SK-N-SH treated with all-trans-retinoic acid at 6 μM for 48 hours (cell line): ENCODE results near the gene SDR39U1.

Source experiments
- ATAC-seq: fragments of 200-7000 bp; cut with Tn5 transposase; 3 replicates; pipeline ENCODE4 v1.9.1; 2020; ENCODE audit warnings: mild to moderate bottlenecking, moderate library complexity
- BACH2 ChIP-seq: fragments of 250-450 bp; sonication (Bioruptor Pico); IDR thresholded peaks from 2 replicates; pipeline ENCODE4 v1.9.0; 2021; ENCODE audit warnings: mild to moderate bottlenecking, borderline replicate concordance
- CSDC2 ChIP-seq: fragments of 250-450 bp; sonication (Bioruptor Pico); IDR thresholded peaks from 2 replicates; pipeline ENCODE4 v1.5.0; 2020; ENCODE audit warnings: mild to moderate bottlenecking, moderate library complexity
- ESRRG ChIP-seq: fragments of 250-450 bp; sonication (Bioruptor Pico); IDR thresholded peaks from 2 replicates; pipeline ENCODE4 v1.6.1; 2021; ENCODE audit warnings: mild to moderate bottlenecking
- GLIS3 ChIP-seq: fragments of 250-450 bp; sonication (Bioruptor Pico); IDR thresholded peaks from 2 replicates; pipeline ENCODE4 v1.5.0; 2020; ENCODE audit warnings: mild to moderate bottlenecking, moderate library complexity
- ISL1 ChIP-seq: fragments of 250-450 bp; sonication (Bioruptor Pico); IDR thresholded peaks from 2 replicates; pipeline ENCODE4 v2.1.2; 2022; ENCODE audit warnings: mild to moderate bottlenecking, moderate library complexity
- OSR1 ChIP-seq: fragments of 250-450 bp; sonication (Bioruptor Pico); IDR thresholded peaks from 2 replicates; pipeline ENCODE4 v1.8.0; 2022; ENCODE audit warnings: moderate library complexity, mild to moderate bottlenecking, inconsistent platforms
- PPARA ChIP-seq: fragments of 250-450 bp; sonication (Bioruptor Pico); IDR thresholded peaks from 2 replicates; pipeline ENCODE4 v1.5.0; 2020; ENCODE audit warnings: mild to moderate bottlenecking, borderline replicate concordance
- RARB ChIP-seq: fragments of 250-450 bp; sonication (Bioruptor Pico); IDR thresholded peaks from 2 replicates; pipeline ENCODE4 v1.8.0; 2021; ENCODE audit warnings: mild to moderate bottlenecking, moderate library complexity
- SNAI2 ChIP-seq: fragments of 250-450 bp; sonication (Bioruptor Pico); IDR thresholded peaks from 2 replicates; pipeline ENCODE4 v1.5.0; 2020; ENCODE audit warnings: mild to moderate bottlenecking, moderate library complexity
- TCF4 ChIP-seq: fragments of 250-450 bp; sonication (Bioruptor Pico); IDR thresholded peaks from 2 replicates; pipeline ENCODE4 v1.8.0; 2021; ENCODE audit warnings: mild to moderate bottlenecking, moderate library complexity, borderline replicate concordance
- TOX ChIP-seq: fragments of 250-450 bp; sonication (Bioruptor Pico); IDR thresholded peaks from 2 replicates; pipeline ENCODE4 v1.8.0; 2021; ENCODE audit warnings: mild to moderate bottlenecking, moderate library complexity, borderline replicate concordance
- ZC3H10 ChIP-seq: fragments of 250-450 bp; sonication (Bioruptor Pico); IDR thresholded peaks from 2 replicates; pipeline ENCODE4 v1.5.1; 2021; ENCODE audit warnings: mild to moderate bottlenecking, moderate library complexity
- ZFP3 ChIP-seq: fragments of 250-450 bp; sonication (Bioruptor Pico); IDR thresholded peaks from 2 replicates; pipeline ENCODE4 v1.5.0; 2020; ENCODE audit warnings: mild to moderate bottlenecking, moderate library complexity
- ZFP30 ChIP-seq: fragments of 450-650 bp; formaldehyde crosslinking; IDR thresholded peaks from 2 replicates; pipeline ENCODE4 v1.5.0; 2022; ENCODE audit warnings: mild to moderate bottlenecking, moderate library complexity
- ZNF565 ChIP-seq: fragments of 450-650 bp; formaldehyde crosslinking; conservative IDR thresholded peaks from 2 replicates; pipeline ENCODE4 v1.5.0; 2020; ENCODE audit warnings: low read depth, mild to moderate bottlenecking, moderate library complexity
- ZNF70 ChIP-seq: fragments of 450-650 bp; formaldehyde crosslinking; IDR thresholded peaks from 2 replicates; pipeline ENCODE4 v1.5.0; 2020; ENCODE audit warnings: mild to moderate bottlenecking, moderate library complexity
- TF ChIP-seq, protein P1 (sequence below): fragments of 250-450 bp; sonication (Bioruptor Pico); IDR thresholded peaks from 2 replicates; pipeline ENCODE4 v1.5.1; 2021; ENCODE audit warnings: mild to moderate bottlenecking, moderate library complexity
- TF ChIP-seq, protein P2 (sequence below): fragments of 250-450 bp; sonication (Bioruptor Pico); IDR thresholded peaks from 2 replicates; pipeline ENCODE4 v1.5.1; 2020; ENCODE audit warnings: low read depth, mild to moderate bottlenecking, moderate library complexity
- TF ChIP-seq, protein P3 (sequence below): fragments of 250-450 bp; sonication (Bioruptor Pico); IDR thresholded peaks from 2 replicates; pipeline ENCODE4 v1.5.0; 2020; ENCODE audit warnings: mild to moderate bottlenecking, moderate library complexity
- TF ChIP-seq, protein P4 (sequence below): fragments of 250-450 bp; sonication (Bioruptor Pico); IDR thresholded peaks from 2 replicates; pipeline ENCODE4 v1.8.0; 2020; ENCODE audit warnings: mild to moderate bottlenecking, moderate library complexity, borderline replicate concordance
- TF ChIP-seq, protein P5 (sequence below): fragments of 250-450 bp; sonication (Bioruptor Pico); IDR thresholded peaks from 2 replicates; pipeline ENCODE4 v1.8.0; 2021; ENCODE audit warnings: low read depth, mild to moderate bottlenecking, moderate library complexity, borderline replicate concordance

SDR39U1 gene

DNA sequence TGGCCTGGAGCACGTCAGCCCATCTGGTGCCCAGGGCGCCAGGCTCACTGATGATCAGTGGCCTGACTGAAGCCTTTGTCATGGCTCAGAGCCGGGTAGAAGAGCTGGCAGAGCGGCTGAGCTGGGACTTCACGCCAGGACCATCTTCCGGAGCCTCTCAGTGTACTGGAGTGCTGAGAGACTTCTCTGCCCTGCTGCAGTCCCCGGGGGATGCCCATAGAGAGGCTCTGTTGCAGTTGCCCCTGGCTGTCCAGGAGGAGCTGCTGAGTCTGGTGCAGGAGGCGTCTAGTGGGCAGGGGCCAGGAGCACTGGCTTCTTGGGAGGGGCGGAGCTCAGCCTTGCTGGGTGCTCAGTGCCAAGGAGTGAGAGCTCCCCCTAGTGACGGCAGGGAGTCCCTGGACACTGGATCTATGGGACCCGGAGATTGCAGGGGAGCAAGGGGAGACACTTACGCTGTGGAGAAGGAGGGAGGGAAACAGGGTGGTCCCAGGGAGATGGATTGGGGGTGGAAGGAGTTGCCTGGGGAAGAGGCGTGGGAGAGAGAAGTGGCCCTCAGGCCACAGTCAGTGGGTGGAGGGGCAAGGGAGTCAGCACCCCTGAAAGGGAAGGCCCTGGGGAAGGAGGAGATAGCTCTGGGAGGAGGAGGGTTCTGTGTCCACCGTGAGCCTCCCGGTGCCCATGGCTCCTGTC, 10.9 kb downstream of the SDR39U1 start:
- peak; percentile 76 for ATAC-seq
- TF ChIP-seq, protein P1, sequence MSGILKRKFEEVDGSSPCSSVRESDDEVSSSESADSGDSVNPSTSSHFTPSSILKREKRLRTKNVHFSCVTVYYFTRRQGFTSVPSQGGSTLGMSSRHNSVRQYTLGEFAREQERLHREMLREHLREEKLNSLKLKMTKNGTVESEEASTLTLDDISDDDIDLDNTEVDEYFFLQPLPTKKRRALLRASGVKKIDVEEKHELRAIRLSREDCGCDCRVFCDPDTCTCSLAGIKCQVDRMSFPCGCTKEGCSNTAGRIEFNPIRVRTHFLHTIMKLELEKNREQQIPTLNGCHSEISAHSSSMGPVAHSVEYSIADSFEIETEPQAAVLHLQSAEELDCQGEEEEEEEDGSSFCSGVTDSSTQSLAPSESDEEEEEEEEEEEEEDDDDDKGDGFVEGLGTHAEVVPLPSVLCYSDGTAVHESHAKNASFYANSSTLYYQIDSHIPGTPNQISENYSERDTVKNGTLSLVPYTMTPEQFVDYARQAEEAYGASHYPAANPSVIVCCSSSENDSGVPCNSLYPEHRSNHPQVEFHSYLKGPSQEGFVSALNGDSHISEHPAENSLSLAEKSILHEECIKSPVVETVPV (CRISPR knock-in tag), result no peak
- TF ChIP-seq ZFP30 (CRISPR knock-in tag), result no peak
- no peak for TF ChIP-seq ZNF565
- TF ChIP-seq ZFP3 (CRISPR knock-in tag), result no peak
- no peak for TF ChIP-seq OSR1
- no peak for TF ChIP-seq ESRRG (CRISPR knock-in tag)
- TF ChIP-seq, protein P2, sequence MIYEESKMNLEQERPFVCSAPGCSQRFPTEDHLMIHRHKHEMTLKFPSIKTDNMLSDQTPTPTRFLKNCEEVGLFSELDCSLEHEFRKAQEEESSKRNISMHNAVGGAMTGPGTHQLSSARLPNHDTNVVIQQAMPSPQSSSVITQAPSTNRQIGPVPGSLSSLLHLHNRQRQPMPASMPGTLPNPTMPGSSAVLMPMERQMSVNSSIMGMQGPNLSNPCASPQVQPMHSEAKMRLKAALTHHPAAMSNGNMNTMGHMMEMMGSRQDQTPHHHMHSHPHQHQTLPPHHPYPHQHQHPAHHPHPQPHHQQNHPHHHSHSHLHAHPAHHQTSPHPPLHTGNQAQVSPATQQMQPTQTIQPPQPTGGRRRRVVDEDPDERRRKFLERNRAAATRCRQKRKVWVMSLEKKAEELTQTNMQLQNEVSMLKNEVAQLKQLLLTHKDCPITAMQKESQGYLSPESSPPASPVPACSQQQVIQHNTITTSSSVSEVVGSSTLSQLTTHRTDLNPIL (CRISPR knock-in tag), result no peak
- TF ChIP-seq, protein P3, sequence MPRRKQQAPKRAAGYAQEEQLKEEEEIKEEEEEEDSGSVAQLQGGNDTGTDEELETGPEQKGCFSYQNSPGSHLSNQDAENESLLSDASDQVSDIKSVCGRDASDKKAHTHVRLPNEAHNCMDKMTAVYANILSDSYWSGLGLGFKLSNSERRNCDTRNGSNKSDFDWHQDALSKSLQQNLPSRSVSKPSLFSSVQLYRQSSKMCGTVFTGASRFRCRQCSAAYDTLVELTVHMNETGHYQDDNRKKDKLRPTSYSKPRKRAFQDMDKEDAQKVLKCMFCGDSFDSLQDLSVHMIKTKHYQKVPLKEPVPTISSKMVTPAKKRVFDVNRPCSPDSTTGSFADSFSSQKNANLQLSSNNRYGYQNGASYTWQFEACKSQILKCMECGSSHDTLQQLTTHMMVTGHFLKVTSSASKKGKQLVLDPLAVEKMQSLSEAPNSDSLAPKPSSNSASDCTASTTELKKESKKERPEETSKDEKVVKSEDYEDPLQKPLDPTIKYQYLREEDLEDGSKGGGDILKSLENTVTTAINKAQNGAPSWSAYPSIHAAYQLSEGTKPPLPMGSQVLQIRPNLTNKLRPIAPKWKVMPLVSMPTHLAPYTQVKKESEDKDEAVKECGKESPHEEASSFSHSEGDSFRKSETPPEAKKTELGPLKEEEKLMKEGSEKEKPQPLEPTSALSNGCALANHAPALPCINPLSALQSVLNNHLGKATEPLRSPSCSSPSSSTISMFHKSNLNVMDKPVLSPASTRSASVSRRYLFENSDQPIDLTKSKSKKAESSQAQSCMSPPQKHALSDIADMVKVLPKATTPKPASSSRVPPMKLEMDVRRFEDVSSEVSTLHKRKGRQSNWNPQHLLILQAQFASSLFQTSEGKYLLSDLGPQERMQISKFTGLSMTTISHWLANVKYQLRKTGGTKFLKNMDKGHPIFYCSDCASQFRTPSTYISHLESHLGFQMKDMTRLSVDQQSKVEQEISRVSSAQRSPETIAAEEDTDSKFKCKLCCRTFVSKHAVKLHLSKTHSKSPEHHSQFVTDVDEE, result no peak
- no peak for TF ChIP-seq TOX (CRISPR knock-in tag)
- TF ChIP-seq ZNF70 (CRISPR knock-in tag), result no peak
- TF ChIP-seq RARB (CRISPR knock-in tag), result no peak
- no peak for TF ChIP-seq ISL1 (CRISPR knock-in tag)
- TF ChIP-seq, protein P4, sequence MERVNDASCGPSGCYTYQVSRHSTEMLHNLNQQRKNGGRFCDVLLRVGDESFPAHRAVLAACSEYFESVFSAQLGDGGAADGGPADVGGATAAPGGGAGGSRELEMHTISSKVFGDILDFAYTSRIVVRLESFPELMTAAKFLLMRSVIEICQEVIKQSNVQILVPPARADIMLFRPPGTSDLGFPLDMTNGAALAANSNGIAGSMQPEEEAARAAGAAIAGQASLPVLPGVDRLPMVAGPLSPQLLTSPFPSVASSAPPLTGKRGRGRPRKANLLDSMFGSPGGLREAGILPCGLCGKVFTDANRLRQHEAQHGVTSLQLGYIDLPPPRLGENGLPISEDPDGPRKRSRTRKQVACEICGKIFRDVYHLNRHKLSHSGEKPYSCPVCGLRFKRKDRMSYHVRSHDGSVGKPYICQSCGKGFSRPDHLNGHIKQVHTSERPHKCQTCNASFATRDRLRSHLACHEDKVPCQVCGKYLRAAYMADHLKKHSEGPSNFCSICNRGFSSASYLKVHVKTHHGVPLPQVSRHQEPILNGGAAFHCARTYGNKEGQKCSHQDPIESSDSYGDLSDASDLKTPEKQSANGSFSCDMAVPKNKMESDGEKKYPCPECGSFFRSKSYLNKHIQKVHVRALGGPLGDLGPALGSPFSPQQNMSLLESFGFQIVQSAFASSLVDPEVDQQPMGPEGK, result no peak
- TF ChIP-seq SNAI2 (CRISPR knock-in tag), result no peak
- no peak for TF ChIP-seq CSDC2 (CRISPR knock-in tag)
- TF ChIP-seq, protein P5, sequence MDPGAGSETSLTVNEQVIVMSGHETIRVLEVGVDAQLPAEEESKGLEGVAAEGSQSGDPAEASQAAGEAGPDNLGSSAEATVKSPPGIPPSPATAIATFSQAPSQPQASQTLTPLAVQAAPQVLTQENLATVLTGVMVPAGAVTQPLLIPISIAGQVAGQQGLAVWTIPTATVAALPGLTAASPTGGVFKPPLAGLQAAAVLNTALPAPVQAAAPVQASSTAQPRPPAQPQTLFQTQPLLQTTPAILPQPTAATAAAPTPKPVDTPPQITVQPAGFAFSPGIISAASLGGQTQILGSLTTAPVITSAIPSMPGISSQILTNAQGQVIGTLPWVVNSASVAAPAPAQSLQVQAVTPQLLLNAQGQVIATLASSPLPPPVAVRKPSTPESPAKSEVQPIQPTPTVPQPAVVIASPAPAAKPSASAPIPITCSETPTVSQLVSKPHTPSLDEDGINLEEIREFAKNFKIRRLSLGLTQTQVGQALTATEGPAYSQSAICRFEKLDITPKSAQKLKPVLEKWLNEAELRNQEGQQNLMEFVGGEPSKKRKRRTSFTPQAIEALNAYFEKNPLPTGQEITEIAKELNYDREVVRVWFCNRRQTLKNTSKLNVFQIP (CRISPR knock-in tag), result no peak
- no peak for TF ChIP-seq GLIS3
- no peak for TF ChIP-seq BACH2
- TF ChIP-seq TCF4 (CRISPR knock-in tag), result no peak
- TF ChIP-seq PPARA, result no peak

DNA sequence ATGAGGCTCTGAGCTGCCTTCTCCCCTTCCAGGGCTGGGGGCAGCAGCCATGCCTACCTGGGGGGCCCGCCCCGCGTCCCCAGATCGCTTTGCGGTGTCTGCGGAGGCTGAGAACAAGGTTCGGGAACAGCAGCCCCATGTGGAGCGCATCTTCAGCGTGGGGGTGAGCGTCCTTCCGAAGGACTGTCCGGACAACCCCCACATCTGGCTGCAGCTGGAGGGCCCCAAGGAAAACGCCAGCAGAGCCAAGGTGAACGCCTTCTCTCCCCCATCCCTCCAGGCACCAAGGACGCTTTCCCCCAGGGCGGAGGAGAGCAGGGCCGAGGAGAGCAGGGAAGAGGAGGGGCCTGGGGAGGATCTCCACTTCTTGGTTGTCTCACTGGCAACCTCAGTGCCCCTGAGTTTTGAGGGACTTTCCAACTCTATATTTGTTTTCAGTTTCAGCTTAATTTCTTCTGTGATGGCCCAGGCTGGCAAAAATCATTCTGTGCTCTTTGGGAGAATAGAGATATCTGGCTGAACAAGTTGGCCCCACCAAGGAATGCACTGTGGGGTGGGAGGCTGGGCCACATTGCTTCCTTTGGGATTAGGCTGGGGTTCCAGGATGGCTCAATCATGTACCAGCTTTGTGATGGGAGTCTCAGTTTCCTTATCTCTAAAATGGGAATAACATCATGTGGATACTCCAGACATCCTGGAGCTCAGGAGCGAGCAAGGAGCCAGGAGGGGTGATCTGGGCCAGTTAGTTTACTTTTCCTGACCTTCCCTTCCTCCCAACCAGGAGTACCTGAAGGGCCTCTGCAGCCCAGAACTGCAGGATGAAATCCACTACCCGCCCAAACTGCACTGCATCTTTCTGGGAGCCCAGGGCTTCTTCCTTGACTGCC, 11.7 kb downstream of the SDR39U1 start:
- ATAC-seq, result peak; percentile 51
- no peak for TF ChIP-seq ZNF70 (CRISPR knock-in tag)
- TF ChIP-seq, protein P1 (CRISPR knock-in tag), result no peak
- no peak for TF ChIP-seq TOX (CRISPR knock-in tag)
- no peak for TF ChIP-seq GLIS3
- TF ChIP-seq, protein P3, result no peak
- no peak for TF ChIP-seq ESRRG (CRISPR knock-in tag)
- TF ChIP-seq ZFP30 (CRISPR knock-in tag), result no peak
- TF ChIP-seq OSR1, result no peak
- no peak for TF ChIP-seq ZC3H10
- no peak for TF ChIP-seq TCF4 (CRISPR knock-in tag)
- TF ChIP-seq ISL1 (CRISPR knock-in tag), result no peak
- TF ChIP-seq, protein P5 (CRISPR knock-in tag), result no peak
